ENCODE results near the gene ABCB11.

ABCB11 gene

GRCh38 chr2:169034984-169035544, 3.9 kb upstream of the ABCB11 start:
- DNase-seq (ENCODE audit: low spot score) = no peak
- in situ Hi-C loops (cut with MboI; ENCODE audit: low pct_unique_long_range_greater_than_20kb, low sequenced_read_pairs, unreplicated experiment) = loop anchor here (10.0 kb wide), 1 partner anchor 70 kb away; no protein-coding TSS in a partner anchor
- TF ChIP-seq CTCF (IDR thresholded peaks at IDR 0.05; ENCODE audit: extremely low read depth, insufficient read depth, missing control alignments) = no peak

- TF ChIP-seq CTCF (IDR thresholded peaks at IDR 0.05; ENCODE audit: extremely low read depth, insufficient read depth, missing control alignments) = no peak
- no peak for DNase-seq (ENCODE audit: low spot score)
- in situ Hi-C loops (cut with MboI; ENCODE audit: low pct_unique_long_range_greater_than_20kb, low sequenced_read_pairs, unreplicated experiment) = loop anchor here (10.0 kb wide), 1 partner anchor 71 kb away; no protein-coding TSS in a partner anchor
Observed at GRCh38 chr2:169034256-169034655, 3.1 kb upstream of the ABCB11 start.

GRCh38 chr2:169029341-169029740, 1.8 kb downstream of the ABCB11 start:
- TF ChIP-seq CTCF (IDR thresholded peaks at IDR 0.05; ENCODE audit: extremely low read depth, insufficient read depth, missing control alignments) = no peak
- in situ Hi-C loops (cut with MboI; ENCODE audit: low pct_unique_long_range_greater_than_20kb, low sequenced_read_pairs, unreplicated experiment) = no loop called here
- DNase-seq (ENCODE audit: low spot score) = no peak

- DNase-seq (ENCODE audit: low spot score) = no peak
- TF ChIP-seq CTCF (IDR thresholded peaks at IDR 0.05; ENCODE audit: extremely low read depth, insufficient read depth, missing control alignments) = no peak
- in situ Hi-C loops (cut with MboI; ENCODE audit: low pct_unique_long_range_greater_than_20kb, low sequenced_read_pairs, unreplicated experiment) = no loop called here
Observed at GRCh38 chr2:169027234-169027633, 3.9 kb downstream of the ABCB11 start.

- in situ Hi-C loops (cut with MboI; ENCODE audit: low pct_unique_long_range_greater_than_20kb, low sequenced_read_pairs, unreplicated experiment) = no loop called here
- no peak for DNase-seq (ENCODE audit: low spot score)
- no peak for TF ChIP-seq CTCF (IDR thresholded peaks at IDR 0.05; ENCODE audit: extremely low read depth, insufficient read depth, missing control alignments)
Observed at GRCh38 chr2:169026056-169026455, 5.1 kb downstream of the ABCB11 start.

- no peak for DNase-seq (ENCODE audit: low spot score)
- in situ Hi-C loops (cut with MboI; ENCODE audit: low pct_unique_long_range_greater_than_20kb, low sequenced_read_pairs, unreplicated experiment) = no loop called here
- no peak for TF ChIP-seq CTCF (IDR thresholded peaks at IDR 0.05; ENCODE audit: extremely low read depth, insufficient read depth, missing control alignments)
Observed at GRCh38 chr2:169023161-169023560, 8.0 kb downstream of the ABCB11 start.

Data from GM13977 (cell line).